Smooth muscle cell (in vitro differentiated cells): Measurements from ENCODE around the gene HYAL1. TPM values are rescaled to one million over a fixed set of nuclear protein-coding genes. Genes with fewer than 3 reads are reported as not detected.

Experiments
- DNase-seq: peaks from one replicate; lab custom pipeline; 2025; ENCODE audit not compliant: unreplicated experiment; lab: John Stamatoyannopoulos, UW
- H2AFZ ChIP-seq: fragments of 200-600 bp; sonication (generic); 2 replicates; pipeline ENCODE4 v1.6.0; 2016; ENCODE audit warnings: antibody characterized with exemption, low read depth, mild to moderate bottlenecking
- H3F3A ChIP-seq: fragments of 200-600 bp; sonication (generic); 2 replicates; pipeline ENCODE4 v1.6.0; 2017; ENCODE audit warnings: antibody characterized with exemption, low read depth
- H3K27ac ChIP-seq: fragments of 200-600 bp; sonication (generic); 2 replicates; pipeline ENCODE4 v1.5.1; 2016; ENCODE audit warnings: low read depth, mild to moderate bottlenecking
- H3K27me3 ChIP-seq: fragments of 200-600 bp; sonication (generic); 2 replicates; pipeline ENCODE4 v1.6.1; 2016; ENCODE audit warnings: low read depth, mild to moderate bottlenecking
- H3K36me3 ChIP-seq: fragments of 200-600 bp; sonication (generic); 2 replicates; pipeline ENCODE4 v1.5.1; 2016; ENCODE audit warnings: low read depth
- H3K4me1 ChIP-seq: fragments of 200-600 bp; sonication (generic); 2 replicates; pipeline ENCODE4 v1.5.1; 2016; ENCODE audit warnings: low read depth
- H3K4me2 ChIP-seq: fragments of 200-600 bp; sonication (generic); 2 replicates; pipeline ENCODE4 v1.6.0; 2016; ENCODE audit warnings: mild to moderate bottlenecking
- H3K4me3 ChIP-seq: fragments of 200-600 bp; sonication (generic); 2 replicates; pipeline ENCODE4 v1.5.1; 2016; ENCODE audit warnings: mild to moderate bottlenecking
- H3K79me2 ChIP-seq: fragments of 200-600 bp; sonication (generic); 2 replicates; pipeline ENCODE4 v1.6.0; 2016; ENCODE audit warnings: low read depth, mild to moderate bottlenecking
- H3K9ac ChIP-seq: fragments of 200-600 bp; sonication (generic); 2 replicates; pipeline ENCODE4 v1.6.0; 2016; ENCODE audit warnings: low read depth
- H3K9me3 ChIP-seq: fragments of 200-600 bp; sonication (generic); replicated peaks from 2 replicates; pipeline ENCODE4 v1.5.1; 2016; ENCODE audit warnings: low read depth
- H4K20me1 ChIP-seq: fragments of 200-600 bp; sonication (generic); 2 replicates; pipeline ENCODE4 v1.6.0; 2016; ENCODE audit warnings: low read depth
- WGBS: methylation state at CpG from one replicate; pipeline ENCODE4 v1.1.7; 2016; ENCODE audit warnings: low lambda C conversion rate; 5-methylcytosine and 5-hydroxymethylcytosine counted together
- polyA plus RNA-seq: library from polyadenylated mRNA; unstranded; fragments of >200 nt; fragmentation: Nextera tagmentation; extraction: Ambion mirVana; gene quantifications from 2 replicates; pipeline ENCODE4 v1.2.1, GENCODE V29; 2016
- total RNA-seq: library from RNA; depleted of rRNA; stranded (reverse); fragments of >200 nt; gene quantifications from 2 replicates; pipeline ENCODE4 v1.2.3, GENCODE V29; 2014
- TF ChIP-seq, protein P1 (sequence below): fragments of 200-600 bp; sonication (generic); IDR thresholded peaks from 2 replicates; pipeline ENCODE4 v1.5.1; 2017; ENCODE audit warnings: borderline replicate concordance, mild to moderate bottlenecking, antibody characterized with exemption; ENCODE audit not compliant: insufficient read depth, poor library complexity, severe bottlenecking

The HYAL1 gene
- total and polyA plus RNA-seq, 2 experiments from 2014 or later = 1.0 TPM; not detected in 1

DNA sequence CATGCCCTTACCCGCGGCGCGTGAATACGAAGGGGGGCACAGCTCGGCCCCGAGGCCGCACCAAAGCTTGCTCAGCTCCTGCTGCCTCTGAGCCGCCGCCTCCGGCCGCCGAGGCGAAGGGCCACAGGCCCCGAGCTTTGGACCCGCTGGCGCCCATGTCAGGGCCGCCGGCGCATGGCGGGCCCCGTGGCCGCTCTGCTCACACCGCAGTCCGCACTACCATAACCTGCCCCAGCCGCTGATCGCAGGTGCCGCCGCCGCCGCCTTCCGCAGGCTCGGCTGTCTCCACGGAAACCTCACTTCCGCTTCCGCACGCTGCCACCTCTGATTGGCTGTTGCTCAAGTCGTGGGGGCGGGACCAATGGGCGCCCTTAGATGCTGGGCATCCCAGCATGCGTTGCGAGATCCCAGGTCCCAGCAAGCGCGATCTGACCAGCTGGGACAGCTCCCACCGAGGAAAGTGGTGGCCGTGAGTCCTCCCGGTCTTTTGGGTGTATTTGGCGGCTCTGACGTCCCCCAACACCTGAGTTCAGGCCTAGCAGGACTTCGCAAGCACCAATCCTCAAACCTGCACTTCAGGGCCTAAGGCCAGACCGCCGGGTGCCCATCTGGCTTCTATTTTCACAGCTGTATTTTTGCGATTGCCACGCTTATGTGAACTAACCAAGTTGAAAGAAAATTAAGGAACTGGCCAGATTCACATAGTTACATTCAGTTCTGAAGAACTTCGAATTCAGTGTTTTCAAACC, 24.7 kb upstream of the HYAL1 start, which contains the start of gene TUSC2:
TUSC2 (minus strand) TSS at position 281 of the 749 bp plus-strand sequence; CDS start at position 157, 124 bp downstream.
- peaks cover 15% of the 10 kb centered on the region for H3F3A ChIP-seq
- peak within 1 kb of the TSS; percentile 64 for H2AFZ ChIP-seq
- peak within 1 kb of the TSS; percentile 84 for H3K4me3 ChIP-seq
- peak within 1 kb of the TSS; percentile 86 for H3K9ac ChIP-seq
- H3K27ac ChIP-seq = peak within 1 kb of the TSS; percentile 69
- peak within 1 kb of the TSS; percentile 94 for H3K4me2 ChIP-seq
- DNase-seq = peak; percentile 72
- H3K79me2 ChIP-seq = peaks cover 41% of the 10 kb centered on the region
- TF ChIP-seq, protein P1, sequence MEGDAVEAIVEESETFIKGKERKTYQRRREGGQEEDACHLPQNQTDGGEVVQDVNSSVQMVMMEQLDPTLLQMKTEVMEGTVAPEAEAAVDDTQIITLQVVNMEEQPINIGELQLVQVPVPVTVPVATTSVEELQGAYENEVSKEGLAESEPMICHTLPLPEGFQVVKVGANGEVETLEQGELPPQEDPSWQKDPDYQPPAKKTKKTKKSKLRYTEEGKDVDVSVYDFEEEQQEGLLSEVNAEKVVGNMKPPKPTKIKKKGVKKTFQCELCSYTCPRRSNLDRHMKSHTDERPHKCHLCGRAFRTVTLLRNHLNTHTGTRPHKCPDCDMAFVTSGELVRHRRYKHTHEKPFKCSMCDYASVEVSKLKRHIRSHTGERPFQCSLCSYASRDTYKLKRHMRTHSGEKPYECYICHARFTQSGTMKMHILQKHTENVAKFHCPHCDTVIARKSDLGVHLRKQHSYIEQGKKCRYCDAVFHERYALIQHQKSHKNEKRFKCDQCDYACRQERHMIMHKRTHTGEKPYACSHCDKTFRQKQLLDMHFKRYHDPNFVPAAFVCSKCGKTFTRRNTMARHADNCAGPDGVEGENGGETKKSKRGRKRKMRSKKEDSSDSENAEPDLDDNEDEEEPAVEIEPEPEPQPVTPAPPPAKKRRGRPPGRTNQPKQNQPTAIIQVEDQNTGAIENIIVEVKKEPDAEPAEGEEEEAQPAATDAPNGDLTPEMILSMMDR = no peak
- H4K20me1 ChIP-seq = peaks cover 17% of the 10 kb centered on the region
- WGBS = 6% methylated on average over 55 of the region's 55 CpGs
- no peaks in the 10 kb centered on the region for H3K36me3 ChIP-seq
- peaks cover 9% of the 10 kb centered on the region for H3K4me1 ChIP-seq
- no peaks in the 10 kb centered on the region for H3K9me3 ChIP-seq
- no peaks in the 10 kb centered on the region for H3K27me3 ChIP-seq

DNA sequence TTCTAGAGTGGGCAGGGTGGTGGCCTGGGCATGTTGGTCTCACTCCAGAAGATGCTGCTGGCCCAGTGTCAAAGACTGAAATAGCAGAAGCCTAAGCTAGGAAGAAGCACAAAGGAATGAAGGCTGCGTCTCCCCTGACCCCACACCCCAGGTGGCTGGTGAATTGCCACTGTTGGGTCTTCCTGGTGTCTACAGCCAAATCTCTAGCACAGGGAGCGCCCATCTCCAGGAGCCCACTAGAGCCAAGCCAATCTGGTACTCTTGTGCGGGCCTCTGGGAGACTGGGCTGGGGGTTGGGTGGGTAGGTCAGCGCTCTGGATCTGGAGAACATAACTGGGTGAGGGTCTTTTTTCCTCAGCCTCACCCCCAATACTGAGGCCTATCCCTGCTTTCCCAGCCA, 23.8 kb upstream of the HYAL1 start:
- Histone ChIP-seq H3K27me3 (no peaks in the 10 kb centered on the region), H4K20me1 (peaks cover 7% of the 10 kb centered on the region), H3K4me3 (peak overlapping the region; percentile 84), H3K9me3 (no peaks in the 10 kb centered on the region), H3K36me3 (no peaks in the 10 kb centered on the region), H3K4me2 (peak overlapping the region; percentile 94), H3K79me2 (peaks cover 31% of the 10 kb centered on the region), H3K27ac (no peak overlapping the region), H3K4me1 (peaks cover 16% of the 10 kb centered on the region), H3F3A (peaks cover 17% of the 10 kb centered on the region), H3K9ac (peak overlapping the region; percentile 86), H2AFZ (no peak overlapping the region)
- TF ChIP-seq, protein P1 = no peak
- no peak for DNase-seq
- 90% methylated on average over 4 of the region's 4 CpGs for WGBS

DNA sequence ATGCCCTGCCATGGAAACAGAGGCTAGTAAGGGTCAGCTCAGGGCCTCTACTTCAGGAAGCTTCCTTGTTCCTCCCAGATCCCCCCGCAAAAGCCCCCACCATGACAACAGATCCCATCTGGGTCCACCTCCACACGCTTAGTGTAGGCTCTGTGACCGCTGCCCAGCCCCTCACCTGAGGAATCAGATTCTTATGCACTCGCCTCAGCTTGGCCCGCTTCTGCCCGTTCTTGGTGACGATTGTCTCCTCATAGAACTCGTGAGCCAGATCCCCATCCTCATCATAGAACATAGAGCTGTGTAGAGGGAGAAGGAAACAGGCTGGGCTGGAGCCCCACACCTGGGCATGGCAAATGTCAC, 22.8 kb upstream of the HYAL1 start:
- Histone ChIP-seq H3K36me3 (no peaks in the 10 kb centered on the region), H3K9me3 (no peaks in the 10 kb centered on the region), H3K4me3 (no peak overlapping the region), H3K4me1 (peaks cover 19% of the 10 kb centered on the region), H4K20me1 (no peaks in the 10 kb centered on the region), H3K9ac (no peak overlapping the region), H3K27me3 (no peaks in the 10 kb centered on the region), H3F3A (peaks cover 16% of the 10 kb centered on the region), H3K27ac (no peak overlapping the region), H3K4me2 (no peak overlapping the region), H2AFZ (no peak overlapping the region), H3K79me2 (peaks cover 21% of the 10 kb centered on the region)
- no peak for DNase-seq
- 96% methylated on average over 8 of the region's 8 CpGs for WGBS
- TF ChIP-seq, protein P1 = no peak
